ENCODE measurements around the gene C16orf74. TPM values are rescaled to one million over a fixed set of nuclear protein-coding genes. Genes with fewer than 3 reads are reported as not detected.

C16orf74 gene
- total and polyA plus RNA-seq, 2 of the 13 experiments (the other 11 are each of a cell fraction or from before 2014, with no cell fraction given) = 0.13 to 0.29 TPM

- no peaks in the 10 kb centered on the region for H4K20me1 ChIP-seq (ENCODE audit: insufficient read depth, low read length)
- in situ Hi-C loops (cut with HindIII; ENCODE audit: extremely low pct_ligation_motif_present, low pct_unique_long_range_greater_than_20kb) = no loop called here
- TF ChIP-seq IRF1 (CRISPR knock-in tag; IDR thresholded peaks at IDR 0.05; ENCODE audit: low read depth) (no peak), KLF16 (CRISPR knock-in tag; IDR thresholded peaks at IDR 0.05) (no peak), ZFP36L1 (CRISPR knock-in tag; IDR thresholded peaks at IDR 0.05) (no peak), ZNF407 (CRISPR knock-in tag; IDR thresholded peaks at IDR 0.05; ENCODE audit: not compliant biosample characterization) (no peak), HOXA3 (CRISPR knock-in tag; IDR thresholded peaks at IDR 0.05) (no peak), ZNF510 (CRISPR knock-in tag; IDR thresholded peaks at IDR 0.05; ENCODE audit: low read depth) (no peak), ZBTB21 (CRISPR knock-in tag; IDR thresholded peaks at IDR 0.05) (no peak), HOMEZ (CRISPR knock-in tag; IDR thresholded peaks at IDR 0.05; ENCODE audit: low read depth) (no peak), ZNF576 (CRISPR knock-in tag; IDR thresholded peaks at IDR 0.05) (no peak), ZNF775 (CRISPR knock-in tag; IDR thresholded peaks at IDR 0.05; ENCODE audit: borderline replicate concordance) (no peak), SMARCC2 (IDR thresholded peaks at IDR 0.05) (no peak), PLSCR1 (CRISPR knock-in tag; IDR thresholded peaks at IDR 0.05; ENCODE audit: borderline replicate concordance) (no peak), SRSF1 (optimal IDR thresholded peaks at IDR 0.05; ENCODE audit: low read depth, low read length) (no peak), ZNF230 (CRISPR knock-in tag; IDR thresholded peaks at IDR 0.05) (no peak)
Observed at GRCh38 chr16:85696781-85697180, 54.1 kb downstream of the C16orf74 start.

More at GRCh38 chr16:85696781-85697180, 54.1 kb downstream of the C16orf74 start:
- CTCF ChIA-PET (ENCODE audit: low intra/inter-chr PET ratio, low total read pairs) = no interaction called here
- H3K4me2 ChIP-seq (ENCODE audit: low read depth, low read length) = no peak overlapping the region
- H2AFZ ChIP-seq (ENCODE audit: low read length) = no peak overlapping the region
- H3K79me2 ChIP-seq (ENCODE audit: insufficient read depth, low read length) = no peaks in the 10 kb centered on the region
- intact Hi-C loops (cut with micrococcal nuclease; ENCODE audit: unreplicated experiment) = no loop called here
- no peak overlapping the region for H3K27ac ChIP-seq (ENCODE audit: extremely low read length, insufficient read depth, low read length)
- BruUV-seq (replicated peaks) = no TSS peak
- DNase-seq (ENCODE audit: low spot score) (no peak), FAIRE-seq (no peak), ATAC-seq (no peak)
- no peaks in the 10 kb centered on the region for H3K36me3 ChIP-seq (replicated peaks in 1 of 2; ENCODE audit: control insufficient read depth in 1 of 2, insufficient read depth in 2 of 2, low read length in 2 of 2)
- 80% methylated on average over 16 of the region's 16 CpGs for WGBS (ENCODE audit: low lambda C conversion rate)
- no peak overlapping the region for H3K9ac ChIP-seq (ENCODE audit: insufficient read depth, low read depth, low read length)
- H3K27me3 ChIP-seq (ENCODE audit: control insufficient read depth in 1 of 2, insufficient read depth in 2 of 2, low read length in 2 of 2) = peaks cover 9 to 81% of the 10 kb centered on the region in 2 experiments; a peak in 4 of 5 replicates
- no peaks in the 10 kb centered on the region for H3K9me3 ChIP-seq (ENCODE audit: low read length)
- POLR2A ChIA-PET = no interaction called here
- no peak overlapping the region for H3K4me3 ChIP-seq (replicated peaks in 1 of 3; ENCODE audit: insufficient read depth in 1 of 3, low read depth in 2 of 3, low read length in 3 of 3)
- peaks cover 16% of the 10 kb centered on the region for H3K4me1 ChIP-seq (ENCODE audit: insufficient read depth, low read length)
